ENCODE data around the gene HOXA1.

HOXA1 gene

DNA sequence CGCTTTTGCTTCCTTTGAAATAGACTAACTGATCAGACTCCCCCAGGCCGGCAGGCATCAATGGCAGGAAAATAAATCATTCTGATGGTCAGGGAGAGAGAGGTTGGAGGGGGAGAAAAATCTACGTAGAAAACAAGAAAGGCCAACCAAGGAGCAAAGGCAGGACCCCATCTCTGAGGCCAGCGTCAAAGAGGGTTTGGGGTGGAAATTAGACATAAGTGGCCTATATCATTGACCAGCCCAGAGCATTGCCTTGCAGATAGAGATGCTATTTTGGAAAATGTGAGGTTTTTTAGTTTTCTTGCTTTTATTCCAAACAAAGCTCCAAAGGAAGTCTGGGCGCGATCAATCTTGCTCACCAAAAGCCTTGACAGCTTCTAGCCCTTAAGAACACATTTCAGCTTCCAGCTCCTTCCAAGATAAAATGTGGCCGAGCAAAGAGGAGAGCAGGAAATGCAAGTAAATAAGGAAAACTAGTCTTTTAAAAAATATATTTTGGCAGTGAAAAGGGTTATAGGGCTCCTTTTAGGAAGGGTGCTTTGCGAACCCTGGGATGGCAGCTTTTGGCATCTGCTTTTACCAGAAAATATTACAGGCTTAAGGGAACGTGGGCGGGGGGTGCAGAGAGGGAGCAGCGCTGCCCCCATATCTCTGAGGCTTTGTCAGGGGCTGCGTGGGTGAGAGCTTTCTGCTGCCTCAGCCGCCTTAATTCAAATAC is 8.7 kb upstream of the HOXA1 start:
- no peak for DNase-seq

DNA sequence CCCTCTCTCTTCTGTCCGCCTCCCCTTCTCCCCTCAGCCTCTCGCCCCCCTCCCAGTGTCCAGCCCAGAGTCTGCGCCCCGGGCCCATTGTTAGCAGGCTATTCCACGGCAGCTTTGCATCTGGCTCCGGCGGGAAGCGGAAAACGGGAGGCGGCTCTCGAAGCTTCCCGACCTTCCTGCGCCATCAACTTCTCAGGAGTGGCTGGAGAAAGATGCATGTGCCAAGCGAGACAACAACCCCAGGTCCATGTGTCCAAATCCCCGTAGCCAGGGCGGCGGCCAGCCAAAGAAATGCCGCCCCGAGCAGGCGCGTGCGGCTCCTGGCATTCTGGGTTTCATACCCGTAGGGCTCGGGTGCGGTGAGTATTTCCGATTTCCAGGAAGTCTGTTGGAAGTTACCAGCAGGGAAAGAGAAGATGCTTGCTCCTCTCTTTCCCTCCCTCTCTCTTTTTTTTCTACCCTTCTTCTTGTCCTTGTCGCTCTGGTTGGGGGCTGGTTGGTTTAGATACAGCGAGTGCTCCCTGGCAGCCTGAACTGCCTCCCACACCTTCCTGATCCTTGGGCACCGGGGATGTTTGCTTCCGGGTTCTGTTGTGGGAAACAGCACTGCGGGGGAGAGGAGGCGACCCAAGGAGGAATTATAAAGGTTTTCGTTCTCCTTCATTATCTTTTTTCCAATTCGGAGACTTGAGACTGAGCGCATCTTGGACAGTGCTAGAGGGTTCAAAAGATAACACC is 7.9 kb upstream of the HOXA1 start:
- no peak for DNase-seq

DNA sequence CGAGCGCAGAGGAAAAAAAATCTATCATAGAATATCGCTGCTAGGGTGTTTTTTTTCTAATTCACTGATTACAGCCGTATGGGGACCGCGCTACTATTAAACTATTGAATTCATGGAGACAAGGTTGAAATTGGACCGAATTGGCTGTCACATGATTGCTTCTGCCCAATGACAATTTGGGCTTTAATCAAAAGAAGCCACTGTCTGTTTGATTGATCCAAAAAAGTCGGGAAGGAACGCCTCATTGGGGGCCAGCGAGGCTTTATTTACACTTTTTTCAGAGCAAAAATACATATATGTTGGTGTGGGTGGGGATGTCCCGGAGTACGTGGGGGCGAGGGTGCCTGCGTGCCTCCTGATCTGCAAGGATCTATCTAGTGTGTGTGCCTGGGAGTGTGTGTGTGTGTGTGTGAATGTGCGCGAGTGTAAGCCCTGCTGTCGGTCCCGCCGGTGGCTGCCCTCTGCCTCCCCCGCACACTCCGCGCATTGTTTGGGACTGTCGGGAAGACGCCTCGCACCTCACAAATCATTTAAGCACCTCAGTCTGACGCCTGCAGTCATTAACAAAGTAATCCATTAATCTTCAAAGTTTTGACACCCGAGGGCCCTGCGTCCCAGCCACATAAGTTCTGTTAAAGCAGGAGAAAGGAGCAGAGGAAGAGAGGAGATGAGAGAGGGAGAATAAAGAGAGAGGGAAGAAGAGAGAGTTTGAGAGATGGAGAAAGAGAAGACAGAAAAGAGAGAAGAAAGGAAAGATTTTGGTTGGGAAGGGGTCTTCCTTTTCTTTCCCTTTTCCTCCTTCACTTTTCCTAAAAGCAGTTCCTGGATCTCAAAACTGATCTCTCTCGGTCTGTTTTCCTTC is 7.0 kb upstream of the HOXA1 start, which contains the start of gene HOXA2:
HOXA2 (minus strand) TSS at position 103 of the 862 bp plus-strand sequence. CDS start 183 bp downstream, outside the sequence.
- DNase-seq: no peak

DNA sequence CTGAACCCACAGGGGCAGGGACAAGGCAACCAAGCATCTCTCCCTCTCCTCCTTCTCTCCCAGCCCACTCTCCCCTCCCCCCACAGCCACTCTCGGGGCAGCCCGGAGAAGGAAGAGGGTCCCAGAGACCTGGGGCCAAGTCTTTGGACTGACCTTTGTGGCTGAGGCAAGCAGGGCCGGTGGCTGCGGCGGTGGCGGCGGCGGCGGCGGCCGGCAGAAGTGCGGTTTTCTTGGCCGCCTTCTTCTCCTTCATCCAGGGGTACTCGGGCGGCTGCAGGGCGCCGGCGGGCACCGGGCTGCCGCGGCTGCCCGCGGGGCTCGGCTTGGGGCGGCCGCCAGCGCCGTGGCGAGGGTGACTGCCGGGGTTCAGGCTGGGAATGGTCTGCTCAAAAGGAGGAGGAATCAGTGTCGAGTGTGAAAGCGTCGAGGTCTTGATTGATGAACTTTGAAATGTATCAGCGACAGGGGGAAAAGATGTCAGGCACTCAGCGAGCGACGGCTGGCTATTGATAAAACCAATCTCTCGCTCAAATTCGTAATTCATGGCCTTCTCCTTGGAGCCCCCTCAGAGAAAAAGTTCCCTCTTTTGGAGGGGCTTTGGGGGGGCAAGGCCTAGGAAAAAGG is 6.3 kb upstream of the HOXA1 start:
- DNase-seq: peak; percentile 19

DNA sequence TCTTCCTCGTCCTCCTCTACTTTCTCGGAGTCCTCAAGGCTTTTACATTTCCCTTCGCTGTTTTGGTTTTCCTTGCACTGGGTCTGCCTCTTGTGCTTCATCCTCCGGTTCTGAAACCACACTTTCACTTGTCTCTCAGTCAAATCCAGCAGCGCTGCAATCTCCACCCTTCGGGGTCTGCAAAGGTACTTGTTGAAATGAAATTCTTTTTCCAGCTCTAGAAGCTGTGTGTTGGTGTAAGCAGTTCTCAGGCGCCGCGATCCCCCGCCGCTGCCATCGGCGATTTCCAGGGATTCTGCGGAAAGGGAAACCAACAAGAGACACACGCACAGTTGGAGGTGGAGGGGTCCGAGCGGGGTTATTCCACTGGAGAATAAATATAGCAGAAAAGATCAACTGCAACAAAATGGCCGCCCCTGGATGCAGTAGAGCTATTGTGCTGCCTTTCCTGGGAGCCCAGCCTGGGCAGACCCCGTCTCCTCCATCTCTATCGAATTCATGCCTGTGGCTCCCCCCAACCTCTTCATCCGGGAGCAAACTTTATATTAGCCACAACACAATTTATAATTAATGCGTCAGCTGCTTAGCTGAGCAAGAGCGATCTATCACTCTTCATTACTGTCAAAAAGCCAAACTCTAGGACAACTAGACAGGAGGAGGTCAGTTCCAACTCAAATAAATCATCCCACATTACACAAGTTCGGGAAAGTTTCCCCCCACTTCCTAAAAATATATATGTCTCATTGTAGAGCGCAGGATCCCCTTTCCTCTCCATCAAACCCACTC is 5.6 kb upstream of the HOXA1 start:
- no peak for DNase-seq

DNA sequence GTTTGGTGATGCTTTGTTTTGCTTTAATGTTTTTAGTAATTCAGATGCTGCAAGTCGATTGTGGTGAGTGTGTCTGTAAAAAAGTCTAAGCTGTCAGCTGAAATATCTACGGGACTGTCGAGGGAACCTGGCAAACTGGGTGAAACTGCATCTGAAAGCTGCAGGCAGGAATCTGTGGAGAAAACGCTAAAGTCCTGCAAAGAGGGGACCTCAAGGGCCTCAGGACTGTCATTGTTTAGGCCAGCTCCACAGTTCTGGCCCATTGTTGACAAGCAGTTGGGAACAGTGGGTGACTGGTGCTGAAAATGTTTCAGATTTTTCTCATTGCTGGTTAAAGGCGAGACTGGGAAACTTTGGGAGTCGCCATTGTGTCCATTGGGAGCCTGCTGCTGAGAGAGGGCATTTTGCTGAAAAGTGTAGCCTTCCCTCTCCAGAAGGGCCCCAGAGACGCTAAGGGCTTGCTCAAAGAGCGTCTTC is 4.9 kb upstream of the HOXA1 start:
- no peak for DNase-seq

DNA sequence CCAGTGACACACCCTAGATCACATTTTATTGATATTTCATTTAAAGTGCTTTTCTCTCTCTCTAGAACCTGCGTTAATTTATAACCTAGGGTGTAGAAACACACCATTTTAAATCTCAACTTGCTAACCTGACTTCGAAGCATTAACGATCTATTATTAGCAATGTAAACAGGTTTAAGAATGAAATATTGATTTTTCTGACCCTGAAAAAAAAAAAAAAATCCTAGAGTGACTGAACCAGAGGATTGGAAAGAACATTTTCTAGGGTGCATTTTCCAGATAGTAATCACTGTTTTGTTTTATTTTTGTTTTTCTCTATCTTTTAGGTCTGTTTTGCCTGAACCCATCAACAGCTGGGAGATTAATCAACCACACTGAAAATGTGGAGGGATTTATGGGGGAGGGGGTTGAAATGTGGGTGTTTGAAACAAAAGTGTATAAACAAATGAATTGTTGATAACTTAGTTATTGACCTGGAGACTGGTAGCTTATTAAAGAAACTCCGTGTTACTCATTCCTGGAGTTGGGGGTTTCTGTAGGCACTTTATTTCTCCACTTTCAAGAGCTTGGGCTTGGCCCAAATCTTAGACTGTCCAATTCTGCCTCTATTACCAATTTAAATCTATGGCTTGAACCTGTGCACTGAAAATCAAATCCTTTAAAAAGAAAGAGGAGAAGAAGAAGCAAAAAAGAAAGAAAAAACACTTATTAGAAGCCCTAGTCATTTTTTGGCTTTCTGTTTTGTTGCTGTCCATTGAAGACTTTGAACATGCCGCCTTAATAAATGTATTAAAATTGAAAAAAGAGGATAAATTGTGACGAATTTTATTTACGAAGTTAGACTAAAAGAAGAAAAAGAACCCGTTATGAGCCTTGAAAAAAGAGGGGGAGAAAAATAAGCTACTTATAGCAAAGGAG is 3.9 kb upstream of the HOXA1 start:
- DNase-seq: no peak

DNA sequence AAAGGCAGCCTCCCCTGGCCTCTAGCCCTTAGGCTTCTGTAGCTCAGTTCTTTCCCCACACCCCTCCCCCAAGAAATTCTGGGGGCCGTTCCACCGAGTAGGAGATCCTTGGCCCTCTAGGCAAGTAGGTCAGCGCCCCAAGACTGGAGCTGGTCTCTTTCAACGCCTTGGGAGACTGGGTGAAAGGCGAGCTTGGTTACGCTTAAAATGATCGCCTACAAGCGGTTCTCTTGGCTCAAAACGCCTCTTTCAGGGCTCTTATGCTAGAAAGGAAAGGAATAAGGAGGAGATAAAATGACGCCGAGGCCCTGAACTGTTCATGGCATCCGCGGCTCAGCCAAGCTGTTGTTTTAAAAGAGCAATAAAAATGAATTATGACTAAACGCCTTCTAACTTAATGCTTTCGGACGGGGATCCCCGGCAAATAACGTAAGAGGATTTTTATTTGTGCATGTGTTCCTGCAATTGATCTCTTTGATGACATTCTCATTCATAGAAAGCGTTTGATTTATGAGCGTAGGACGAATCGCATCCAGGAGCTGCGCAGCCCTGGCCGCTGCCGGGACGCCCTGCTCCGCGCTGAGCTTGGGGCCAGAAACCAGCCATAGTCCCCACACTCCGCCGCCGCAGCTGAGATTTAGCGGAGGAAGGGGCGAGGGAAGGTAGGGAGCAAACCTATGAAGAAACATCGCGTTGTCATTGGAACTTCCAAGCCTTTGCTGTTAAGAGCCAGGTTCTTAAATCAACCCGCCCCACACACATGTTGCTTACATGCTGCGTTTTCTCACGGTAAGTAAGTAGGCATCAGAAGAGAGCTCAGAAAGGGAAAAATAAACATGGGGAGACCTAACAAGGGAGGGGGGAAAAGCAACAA is 3.0 kb upstream of the HOXA1 start:
- DNase-seq: peak; percentile 27

DNA sequence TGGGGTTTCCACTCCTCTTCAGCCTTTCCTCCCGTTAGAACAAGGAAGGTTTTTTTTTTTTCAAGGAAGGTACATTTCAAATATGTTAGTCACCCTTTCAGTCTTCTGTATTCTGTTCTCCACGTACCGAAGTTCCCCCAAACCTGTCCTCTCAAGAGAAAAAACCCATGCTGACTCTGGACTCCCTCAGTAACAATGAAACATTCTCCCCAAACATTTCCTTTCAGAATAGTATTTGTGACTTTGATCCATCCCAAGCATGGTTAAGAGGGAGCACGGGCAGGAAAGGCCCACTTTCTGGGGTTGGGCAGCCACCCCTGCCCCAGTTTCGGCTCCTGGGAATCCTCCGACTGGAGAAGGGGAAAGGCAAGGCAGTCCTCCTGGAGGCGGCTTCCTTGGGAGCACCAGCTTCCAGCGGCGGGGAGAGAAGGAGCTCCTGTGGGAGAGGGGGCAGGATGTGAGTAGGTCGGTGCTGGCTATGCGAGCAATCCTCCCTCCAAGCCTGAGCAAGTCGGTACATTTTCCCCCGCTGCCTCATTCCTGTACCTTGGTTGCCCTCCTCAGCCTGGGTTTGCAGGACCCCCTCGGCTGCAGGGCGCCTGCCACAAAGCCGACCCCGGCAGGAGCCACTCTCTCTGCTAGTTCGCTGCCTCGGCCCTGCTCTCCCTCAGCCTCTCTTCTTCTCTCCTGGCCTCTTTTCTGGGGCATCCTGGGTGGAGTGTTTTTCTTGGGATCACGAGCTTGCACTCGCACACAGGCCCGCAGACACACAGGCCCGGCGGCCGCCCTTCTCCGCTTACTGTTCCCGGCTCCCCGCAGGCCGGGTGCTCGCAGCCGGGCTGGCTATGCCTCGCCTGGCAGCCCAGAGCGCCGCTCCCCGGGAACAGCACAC is 2.1 kb upstream of the HOXA1 start:
- peak; percentile 38 for DNase-seq

DNA sequence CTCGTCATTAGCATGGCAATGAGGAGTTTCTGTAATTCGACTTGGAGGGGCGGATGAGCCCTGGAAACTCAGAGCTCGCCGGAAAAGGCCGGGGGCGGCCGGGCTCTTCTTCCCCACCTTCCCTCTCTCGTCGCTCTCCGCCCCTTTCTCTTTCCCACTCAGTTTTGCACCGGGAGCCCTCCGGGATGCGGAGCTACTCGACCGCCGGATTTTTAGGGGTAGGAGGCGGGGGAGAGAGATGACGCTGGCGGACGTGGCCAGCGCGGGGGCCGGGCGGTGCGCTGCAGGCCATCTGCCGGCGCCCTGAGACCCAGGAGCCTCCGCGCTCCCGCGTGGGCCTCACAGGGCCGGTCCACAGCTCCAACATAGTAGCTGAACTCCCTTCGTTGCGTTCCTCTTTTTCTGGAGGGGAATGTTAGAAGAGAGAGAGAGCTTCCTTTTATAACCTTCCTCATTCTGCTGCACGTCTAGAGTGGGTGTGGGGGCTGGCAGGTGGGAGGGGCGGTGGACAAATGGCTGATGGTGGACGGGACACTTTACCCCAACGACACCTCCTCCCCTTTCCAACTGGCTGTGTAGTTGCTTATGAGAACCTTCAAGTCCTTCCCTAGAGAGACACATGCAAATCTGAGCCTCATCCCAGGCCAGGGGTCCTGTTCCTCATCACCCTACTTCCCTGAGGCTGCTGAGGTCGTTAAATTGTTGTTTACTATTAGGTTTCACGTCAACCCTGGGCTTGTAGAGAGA is 1.1 kb upstream of the HOXA1 start:
- DNase-seq: peak; percentile 40

DNA sequence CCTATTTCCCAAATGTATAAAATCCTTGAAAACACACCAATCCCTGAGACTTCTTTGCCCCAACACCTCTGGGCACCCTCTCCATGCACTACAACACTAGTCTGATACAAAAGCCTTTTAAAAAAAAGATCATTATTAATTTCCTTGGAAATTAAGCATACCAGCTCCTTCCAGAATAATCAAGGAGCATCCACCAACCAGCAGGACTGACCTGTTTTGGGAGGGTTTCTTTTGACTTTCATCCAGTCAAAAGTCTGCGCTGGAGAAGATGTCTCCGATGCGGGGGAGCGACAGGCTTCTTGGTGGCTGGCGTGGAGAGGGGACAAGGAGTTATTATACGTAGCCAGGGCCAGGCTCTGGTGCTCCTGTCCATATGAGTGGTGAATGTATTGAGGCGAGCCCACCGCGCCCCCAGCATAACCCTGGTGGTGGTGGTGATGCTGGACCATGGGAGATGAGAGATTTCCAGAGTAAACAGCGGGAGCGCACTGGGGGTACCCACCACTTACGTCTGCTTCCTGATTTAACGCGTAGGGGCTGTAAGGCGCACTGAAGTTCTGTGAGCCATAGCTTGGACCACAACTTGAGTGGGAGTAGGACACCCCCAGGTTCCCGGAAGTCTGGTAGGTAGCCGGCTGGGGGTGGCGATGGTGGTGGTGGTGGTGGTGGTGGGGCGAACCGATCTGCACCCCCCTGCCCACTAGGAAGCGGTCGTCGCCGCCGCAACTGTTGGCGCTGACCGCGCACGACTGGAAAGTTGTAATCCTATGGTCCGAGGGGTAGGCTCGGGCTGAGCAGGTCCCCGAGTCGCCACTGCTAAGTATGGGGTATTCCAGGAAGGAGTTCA is 527 bp downstream of the HOXA1 start:
- peak; percentile 29 for DNase-seq

DNA sequence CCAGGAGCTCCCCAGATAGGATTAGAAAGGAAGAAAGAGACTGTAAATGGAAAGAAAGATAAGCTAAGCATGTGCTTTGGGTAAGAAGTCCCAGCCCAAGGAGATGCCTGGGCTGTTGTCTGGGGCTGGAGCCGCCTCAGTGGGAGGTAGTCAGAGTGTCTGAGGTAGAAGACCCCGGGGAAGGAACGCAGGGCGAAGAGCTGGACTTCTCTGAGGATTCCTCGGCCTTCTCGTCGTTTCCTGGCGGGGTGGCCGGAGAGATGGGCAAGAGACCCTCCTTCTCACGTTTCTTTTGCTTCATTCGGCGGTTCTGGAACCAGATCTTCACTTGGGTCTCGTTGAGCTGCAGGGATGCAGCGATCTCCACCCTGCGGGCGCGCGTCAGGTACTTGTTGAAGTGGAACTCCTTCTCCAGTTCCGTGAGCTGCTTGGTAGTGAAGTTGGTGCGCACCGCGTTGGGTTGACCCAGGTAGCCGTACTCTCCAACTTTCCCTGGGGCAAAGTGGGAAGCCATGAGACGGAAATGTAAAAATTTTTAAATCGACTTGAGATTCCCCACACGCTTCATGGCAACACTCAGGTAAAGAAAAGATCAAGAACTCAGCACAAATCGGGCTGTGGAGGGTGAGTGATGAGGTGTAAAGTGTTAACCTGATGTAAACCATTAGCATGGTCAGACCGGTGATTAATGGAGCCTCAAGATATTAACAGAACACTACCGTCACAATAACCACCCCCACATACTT is 1.3 kb downstream of the HOXA1 start:
- DNase-seq: no peak

DNA sequence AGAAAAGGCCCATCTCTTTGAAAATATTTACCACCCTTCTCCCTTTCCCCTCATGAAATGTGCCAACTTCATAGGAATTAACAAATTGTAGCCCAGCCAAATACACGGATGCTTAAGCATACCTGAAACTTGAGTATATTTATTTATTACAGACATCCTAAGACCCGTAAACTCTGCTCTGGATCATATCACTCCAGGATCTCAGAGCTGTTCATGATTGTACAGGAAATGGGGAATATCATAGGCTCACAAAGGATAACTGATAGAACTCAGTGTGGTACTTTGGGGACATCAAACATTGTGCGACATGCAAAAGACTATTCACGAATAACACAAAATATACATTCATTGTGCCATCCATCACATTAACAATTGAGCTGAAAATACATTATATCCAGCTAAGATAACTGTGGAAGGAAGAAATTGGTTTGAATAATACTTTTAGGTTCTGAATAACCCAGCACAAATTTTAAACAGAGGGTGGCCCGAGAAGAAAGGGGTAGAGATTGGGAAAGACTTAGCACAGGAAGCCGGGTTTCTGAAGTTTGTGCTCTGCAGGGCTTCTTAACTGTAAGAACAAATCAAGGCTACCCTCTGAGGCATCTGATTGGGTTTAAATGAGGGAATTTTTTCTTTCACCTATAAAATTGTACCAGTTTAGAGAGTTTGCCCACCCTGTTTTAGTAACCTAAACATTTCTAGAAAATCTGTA is 2.5 kb downstream of the HOXA1 start:
- no peak for DNase-seq

DNA sequence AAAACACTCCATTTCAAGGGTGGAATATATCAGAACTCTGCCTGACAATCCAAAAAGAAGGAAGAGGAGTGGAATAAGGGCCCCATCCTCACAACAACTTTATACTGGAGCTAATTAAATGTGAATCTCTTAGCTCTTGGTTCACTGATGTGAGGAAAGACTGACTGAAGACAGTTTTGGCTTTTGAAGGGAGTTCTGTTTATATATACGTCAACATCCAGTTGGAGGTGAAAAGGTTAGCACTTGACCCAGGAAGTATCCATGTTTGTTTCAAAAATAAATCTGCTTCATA is 3.0 kb downstream of the HOXA1 start:
- no peak for DNase-seq

DNA sequence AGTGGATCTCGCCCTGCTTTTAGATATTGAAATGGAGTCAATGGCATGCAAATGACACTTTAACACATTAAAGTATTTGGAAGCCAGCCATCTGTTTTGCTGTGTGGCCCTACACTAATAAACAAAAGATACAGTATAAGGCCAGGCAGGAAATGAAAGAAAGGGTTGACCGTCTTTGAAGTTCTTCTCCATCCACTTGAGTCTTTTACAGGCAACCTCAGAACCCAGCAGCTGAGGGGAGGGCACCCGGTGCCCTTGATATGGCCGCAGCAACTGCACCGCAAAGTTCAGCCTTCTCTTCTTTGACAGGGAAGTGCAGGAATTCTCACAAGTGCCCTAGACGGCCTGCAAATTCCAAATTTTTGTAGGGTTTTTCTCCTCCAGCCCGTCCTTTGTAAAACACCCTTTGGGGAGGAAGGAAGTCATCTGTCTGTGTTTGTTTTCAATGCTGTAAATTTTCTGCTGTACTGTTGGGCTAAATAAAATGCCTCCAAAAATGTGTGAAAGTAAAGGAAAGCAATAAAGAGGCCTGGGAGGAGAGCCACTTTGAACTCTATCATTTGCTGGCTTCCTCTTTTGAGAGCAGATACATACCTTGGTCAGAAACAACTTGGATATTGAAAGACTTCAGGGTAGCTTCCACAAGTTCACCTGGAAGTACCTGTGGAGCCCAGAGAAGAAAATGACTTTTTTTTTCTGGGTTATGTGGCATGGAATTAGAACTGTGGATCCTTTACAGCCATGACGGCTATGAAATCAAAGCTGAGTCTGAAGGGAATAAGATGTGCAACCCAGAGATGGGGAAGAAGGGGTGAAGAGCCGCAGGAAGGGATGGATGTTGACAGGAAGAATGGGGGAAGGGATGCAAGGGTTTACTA is 3.6 kb downstream of the HOXA1 start:
- no peak for DNase-seq

Measured in hematopoietic multipotent progenitor cell treated with erythropoietin and hydrocortisone succinate and interleukin-3 and kit ligand, for 4 days (in vitro differentiated cells).